Stimulated activated CD8-positive, alpha-beta memory T cell treated with anti-CD3 and anti-CD28 coated beads, Interleukin-15, amount 100 ng/mL, for 48 hours (primary cell): ENCODE measurements around the gene SPAG9.

Experiments used
- DNase-seq, 2 donors: peaks; one replicate each; pipeline ENCODE4 v3.0.0-alpha.2; 2020; ENCODE audit warnings: low read depth in 2 of 2

SPAG9 gene

GRCh38 chr17:51120739-51121619, at the start of gene SPAG9:
SPAG9 (minus strand) TSS chr17:51120868; CDS start chr17:51120656, 212 bp downstream.
- peak; percentile 89 to 91 for DNase-seq

- DNase-seq, result no peak
Observed at GRCh38 chr17:51169340-51169739, 48.7 kb upstream of the SPAG9 start.

GRCh38 chr17:51166987-51167931, 46.6 kb upstream of the SPAG9 start:
- DNase-seq, result peak; percentile 55 to 69

- DNase-seq, result peak; percentile 76 to 79
Observed at GRCh38 chr17:51166198-51166986, 45.7 kb upstream of the SPAG9 start, which contains the start of gene NME2. NME2 (plus strand) TSS chr17:51166411; CDS start chr17:51166831, 420 bp downstream.

GRCh38 chr17:51165680-51166197, 45.1 kb upstream of the SPAG9 start:
- no peak for DNase-seq

GRCh38 chr17:51164911-51165679, 44.4 kb upstream of the SPAG9 start:
- no peak for DNase-seq

- DNase-seq, result no peak
Observed at GRCh38 chr17:51161541-51161940, 40.9 kb upstream of the SPAG9 start.

GRCh38 chr17:51159604-51160003, 38.9 kb upstream of the SPAG9 start:
- no peak for DNase-seq

GRCh38 chr17:51155416-51155815, 34.7 kb upstream of the SPAG9 start:
- no peak for DNase-seq

GRCh38 chr17:51154176-51154575, 33.5 kb upstream of the SPAG9 start:
- no peak for DNase-seq

GRCh38 chr17:51153210-51154072, 32.8 kb upstream of the SPAG9 start, which contains the start of gene NME1:
NME1 (plus strand) TSS chr17:51153559; CDS start chr17:51155655, 2,096 bp downstream.
- peak; percentile 90 to 91 for DNase-seq

- DNase-seq, result no peak
Observed at GRCh38 chr17:51152766-51153209, 32.1 kb upstream of the SPAG9 start.

GRCh38 chr17:51150932-51151331, 30.3 kb upstream of the SPAG9 start:
- no peak for DNase-seq

GRCh38 chr17:51149163-51149562, 28.5 kb upstream of the SPAG9 start:
- no peak for DNase-seq

GRCh38 chr17:51147650-51148049, 27.0 kb upstream of the SPAG9 start:
- DNase-seq, result no peak

- DNase-seq, result no peak
Observed at GRCh38 chr17:51144266-51145022, 23.8 kb upstream of the SPAG9 start.

GRCh38 chr17:51142597-51142996, 21.9 kb upstream of the SPAG9 start:
- DNase-seq, result no peak

GRCh38 chr17:51135956-51136355, 15.3 kb upstream of the SPAG9 start:
- DNase-seq, result no peak

GRCh38 chr17:51133365-51133764, 12.7 kb upstream of the SPAG9 start:
- no peak for DNase-seq
